Measurements from ENCODE around the gene SRA1.
"Not testable (repeated sequence)": the region's sequence is repeated elsewhere in the genome, so short reads cannot be mapped to it uniquely, and the experiment has no call there.

SRA1 gene
- long read RNA-seq, donor 1, transcript SRA1-201 (5 exons, 2,107 nt), result major isoform, 23 of 27 reads
- long read RNA-seq, donor 1, partial matches to known transcripts, result 0 of 27 reads
- long read RNA-seq, donor 1, other reads (novel, unspliced or antisense), result 0 of 27 reads
- long read RNA-seq, donor 2, transcript SRA1-201 (5 exons, 2,107 nt), result major isoform, 8 of 12 reads
- long read RNA-seq, donor 2, partial matches to known transcripts, result 0 of 12 reads
- long read RNA-seq, donor 2, other reads (novel, unspliced or antisense), result 0 of 12 reads
- long read RNA-seq, donor 3, transcript SRA1-201 (5 exons, 2,107 nt), result major isoform, 6 of 17 reads
- long read RNA-seq, donor 3, partial matches to known transcripts, result 10 of 17 reads
- long read RNA-seq, donor 3, other reads (novel, unspliced or antisense), result 0 of 17 reads
- long read RNA-seq, donor 4, transcript SRA1-201 (5 exons, 2,107 nt), result major isoform, 28 of 35 reads
- long read RNA-seq, donor 4, transcript SRA1-205 (4 exons, 1,466 nt), result minor isoform, 5 of 35 reads
- long read RNA-seq, donor 4, partial matches to known transcripts, result 0 of 35 reads
- long read RNA-seq, donor 4, other reads (novel, unspliced or antisense), result 0 of 35 reads
- long read RNA-seq, donor 5, transcript SRA1-201 (5 exons, 2,107 nt), result major isoform, 15 of 18 reads
- long read RNA-seq, donor 5, partial matches to known transcripts, result 0 of 18 reads
- long read RNA-seq, donor 5, other reads (novel, unspliced or antisense), result 0 of 18 reads
- long read RNA-seq, donor 6, transcript SRA1-201 (5 exons, 2,107 nt), result major isoform, 15 of 47 reads
- long read RNA-seq, donor 6, partial matches to known transcripts, result 30 of 47 reads
- long read RNA-seq, donor 6, other reads (novel, unspliced or antisense), result 0 of 47 reads
- long read RNA-seq, donor 7, transcript SRA1-201 (5 exons, 2,107 nt), result major isoform, 28 of 33 reads
- long read RNA-seq, donor 7, transcript SRA1-205 (4 exons, 1,466 nt), result minor isoform, 5 of 33 reads
- long read RNA-seq, donor 7, partial matches to known transcripts, result 0 of 33 reads
- long read RNA-seq, donor 7, other reads (novel, unspliced or antisense), result 0 of 33 reads
- long read RNA-seq, donor 8, transcript SRA1-201 (5 exons, 2,107 nt), result major isoform, 24 of 28 reads
- long read RNA-seq, donor 8, partial matches to known transcripts, result 0 of 28 reads
- long read RNA-seq, donor 8, other reads (novel, unspliced or antisense), result 0 of 28 reads

DNA sequence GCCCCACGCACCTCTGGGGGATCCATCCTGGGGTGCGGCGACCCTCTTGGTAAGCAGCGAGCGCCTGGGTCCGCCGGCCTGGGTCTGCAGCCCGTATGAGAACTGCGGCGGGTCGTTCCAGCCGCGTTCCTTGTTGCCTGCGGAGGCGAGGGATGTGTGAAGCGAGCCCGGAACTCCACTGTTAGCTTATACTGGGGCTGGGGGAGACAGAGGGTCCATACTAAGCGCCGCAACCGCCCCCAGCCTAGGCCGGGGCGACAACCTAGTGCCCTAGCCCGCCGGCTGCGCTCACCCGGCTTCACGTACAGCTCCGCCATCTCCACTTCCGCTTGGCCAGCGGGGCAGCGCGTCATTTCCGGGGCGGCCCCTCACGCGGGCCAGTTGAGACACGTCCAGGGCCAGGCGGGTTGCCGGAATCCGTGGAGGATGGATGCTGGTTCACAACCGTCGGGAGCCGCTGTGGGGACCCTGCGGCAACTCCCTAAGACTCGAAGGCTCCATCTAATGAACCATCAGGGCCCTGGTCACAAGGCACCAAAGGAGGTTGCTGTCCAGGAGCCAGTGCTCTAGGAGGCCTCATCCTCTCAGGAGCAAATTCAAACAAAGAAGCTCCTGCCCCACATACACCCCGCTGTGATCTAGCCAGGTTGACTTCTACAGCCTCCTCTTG lies at the start of gene SRA1:
Gene SRA1 (minus strand): TSS at position 338 of the 670 bp plus-strand sequence. CDS start 21 bp downstream, at position 317.
- DNase-seq, result peak; percentile 93

DNA sequence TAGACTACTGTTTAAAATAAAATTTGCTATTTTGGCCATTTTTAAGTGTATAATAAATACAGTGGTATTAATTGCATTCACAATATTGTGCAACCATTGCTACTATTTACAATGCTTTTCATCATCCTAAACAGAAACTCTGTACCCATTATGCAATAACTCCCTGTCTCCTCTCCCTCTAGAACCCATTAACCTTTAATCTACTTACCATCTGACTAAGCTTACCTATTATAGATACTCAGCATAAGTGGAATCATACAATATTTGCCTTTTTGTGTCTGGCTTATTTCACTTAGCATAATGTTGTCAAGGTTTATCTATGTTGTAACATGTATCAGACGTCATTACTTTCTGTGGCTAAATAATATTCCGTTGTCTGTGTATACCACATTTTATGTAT lies 49.8 kb upstream of the SRA1 start:
- DNase-seq, result no peak

DNA sequence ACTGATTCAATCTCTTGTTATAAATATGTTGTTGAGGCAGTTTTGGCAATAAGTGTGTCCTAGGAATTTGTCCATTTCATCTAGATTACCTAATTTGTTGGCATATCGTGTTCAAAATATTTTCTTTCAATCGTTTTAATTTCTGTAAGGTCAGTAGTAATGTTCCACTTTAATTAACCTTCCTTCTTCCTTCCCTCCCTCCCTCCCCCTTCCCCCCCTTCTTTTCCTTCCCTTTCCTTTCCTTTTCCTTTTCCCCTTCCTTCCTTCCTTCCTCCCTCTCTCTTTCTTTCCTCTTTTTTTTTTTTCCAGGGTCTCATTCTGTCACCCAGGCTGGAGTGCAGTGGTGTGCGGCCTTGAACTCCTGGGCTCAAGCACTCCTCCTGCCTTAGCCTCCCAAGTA lies 48.6 kb upstream of the SRA1 start:
- DNase-seq, result no peak

DNA sequence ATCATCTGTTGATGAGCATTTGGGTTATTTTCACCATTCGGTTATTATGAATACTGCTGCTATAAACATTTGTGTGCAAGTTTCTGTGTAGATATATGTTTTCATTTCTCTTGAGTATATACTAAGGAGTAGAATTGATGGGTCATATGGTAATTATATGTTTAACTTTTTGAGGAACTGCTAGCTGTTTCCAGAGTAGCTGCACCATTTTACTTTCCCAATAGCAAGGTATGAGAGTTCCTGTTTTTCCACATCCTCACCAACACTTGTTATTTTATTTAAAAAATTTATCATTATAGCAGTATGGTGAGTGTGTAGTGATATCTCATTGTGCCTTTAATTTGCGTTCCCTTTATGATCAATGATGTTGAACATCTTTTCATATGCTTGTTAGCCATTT lies 46.5 kb upstream of the SRA1 start:
- no peak for DNase-seq

DNA sequence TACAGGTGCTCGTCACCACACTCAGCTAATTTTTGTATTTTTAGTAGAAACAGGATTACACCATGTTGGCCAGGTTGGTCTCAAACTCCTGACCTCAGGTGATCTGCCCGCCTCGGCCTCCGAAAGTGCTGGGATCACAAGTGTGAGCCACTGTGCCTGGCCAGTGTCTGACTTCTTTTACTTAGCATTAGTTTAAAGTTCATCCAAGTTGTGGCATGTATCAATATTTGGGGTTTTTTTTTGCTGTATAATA lies 46.1 kb upstream of the SRA1 start:
- DNase-seq, result not testable (repeated sequence)

DNA sequence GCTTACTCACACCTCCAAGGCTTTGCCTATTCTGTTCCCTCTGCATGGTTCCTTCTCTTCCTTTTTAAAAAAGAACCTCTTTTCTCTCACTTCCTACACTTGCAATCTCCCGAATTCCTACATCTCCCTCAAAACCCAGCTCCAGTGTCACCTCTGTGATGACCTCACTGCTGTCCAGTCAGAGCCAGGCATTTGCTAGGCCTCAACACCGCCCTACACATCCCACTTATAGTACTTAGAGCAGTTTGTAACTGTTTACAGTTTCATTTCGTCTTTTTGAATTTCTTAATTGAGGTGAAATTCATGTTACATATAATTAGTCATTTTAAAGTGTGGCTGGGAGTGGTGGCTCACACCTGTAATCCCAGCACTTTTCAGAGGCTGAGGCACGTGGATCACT lies 44.9 kb upstream of the SRA1 start:
- no peak for DNase-seq

DNA sequence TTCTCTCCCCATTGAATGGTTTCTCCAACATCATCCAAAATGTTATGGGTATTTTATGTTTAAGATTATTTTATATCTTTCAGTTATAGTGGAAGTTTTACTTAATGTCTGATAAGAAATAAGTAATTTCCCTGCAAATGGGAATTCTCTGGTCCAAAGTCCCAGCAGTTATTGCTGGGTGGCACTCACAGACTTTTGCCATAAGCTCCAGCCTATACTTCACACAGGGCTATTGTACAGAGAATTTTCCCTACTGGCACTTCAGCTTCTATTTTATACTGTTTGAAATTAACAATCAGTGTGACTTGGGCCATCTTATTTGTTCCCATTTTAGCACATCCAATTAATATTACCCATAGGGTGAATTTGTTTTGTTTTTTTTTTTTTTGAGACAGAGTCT lies 42.8 kb upstream of the SRA1 start:
- DNase-seq, result no peak

DNA sequence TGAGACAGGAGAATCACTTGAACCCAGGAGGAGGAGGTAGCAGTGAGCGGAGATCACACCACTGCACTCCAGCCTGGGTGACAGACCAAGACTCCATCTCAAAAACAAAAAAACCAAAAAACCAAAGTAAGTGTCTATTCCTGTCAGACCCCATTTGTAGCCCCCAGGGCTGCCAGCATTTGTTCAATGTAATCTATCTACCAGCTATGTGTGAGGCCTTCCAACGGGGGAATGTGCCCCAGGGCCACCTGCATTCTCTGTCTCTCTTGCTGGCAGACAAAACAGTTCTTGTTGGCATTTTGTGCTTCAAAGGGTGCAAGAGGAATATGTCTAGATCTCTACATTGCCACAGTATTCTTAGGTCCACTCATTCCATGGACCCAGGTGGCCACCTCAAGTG lies 41.6 kb upstream of the SRA1 start:
- DNase-seq, result no peak

DNA sequence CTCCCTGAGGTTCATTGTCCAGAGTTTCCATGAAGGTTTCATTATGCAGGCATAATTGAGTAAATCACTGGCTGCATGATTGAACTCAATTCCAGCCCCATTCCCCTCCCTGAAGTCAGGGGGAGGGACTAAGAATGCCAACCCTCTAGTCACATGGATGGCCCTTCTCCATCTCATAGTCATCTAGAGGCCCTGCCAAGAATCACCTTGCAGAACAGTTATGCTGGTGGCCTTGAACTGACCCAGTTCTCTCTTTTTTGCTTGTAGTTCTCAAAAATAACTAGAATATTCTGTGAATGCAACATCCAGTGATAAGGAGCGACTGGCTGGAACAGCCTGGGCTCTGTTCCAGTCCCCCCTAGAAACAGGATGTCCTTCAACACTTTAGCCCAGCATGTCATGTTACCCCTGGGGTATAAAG lies 39.1 kb upstream of the SRA1 start:
- DNase-seq, result no peak

DNA sequence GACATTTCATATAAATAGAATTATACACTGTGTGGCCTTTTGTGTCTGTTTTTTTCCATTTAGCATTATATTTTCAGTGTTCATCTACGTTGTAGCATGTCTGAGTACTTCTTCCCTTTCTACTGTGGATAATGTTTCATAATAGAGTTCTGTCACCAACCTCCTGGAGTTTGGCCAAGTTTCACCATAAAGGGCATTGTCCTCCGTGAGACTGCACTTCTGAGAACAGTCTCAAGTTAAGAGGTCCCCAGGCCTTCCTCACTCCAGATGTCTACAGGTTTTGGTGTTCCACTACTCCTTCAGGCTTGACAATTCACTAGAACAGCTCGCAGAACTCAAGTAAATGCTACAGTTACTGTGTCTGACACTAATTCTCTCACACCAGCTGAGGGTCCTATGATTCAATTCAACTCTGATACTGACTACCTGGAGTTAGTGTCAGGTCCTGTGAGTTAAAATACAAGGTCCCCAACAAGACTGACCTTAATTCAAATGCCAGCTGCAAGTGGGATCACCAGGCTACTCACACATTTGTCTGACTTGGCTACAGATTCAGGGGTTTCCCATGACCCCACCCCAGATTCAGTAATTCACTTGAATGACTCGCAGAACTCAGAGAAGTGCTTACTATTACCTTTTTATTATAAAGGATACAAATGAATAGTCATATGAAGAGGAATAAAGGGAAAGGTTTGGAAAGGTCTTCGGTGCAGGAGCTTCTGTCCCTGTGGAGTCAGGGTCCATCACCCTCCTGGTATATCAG lies 38.4 kb upstream of the SRA1 start:
- DNase-seq, result no peak

DNA sequence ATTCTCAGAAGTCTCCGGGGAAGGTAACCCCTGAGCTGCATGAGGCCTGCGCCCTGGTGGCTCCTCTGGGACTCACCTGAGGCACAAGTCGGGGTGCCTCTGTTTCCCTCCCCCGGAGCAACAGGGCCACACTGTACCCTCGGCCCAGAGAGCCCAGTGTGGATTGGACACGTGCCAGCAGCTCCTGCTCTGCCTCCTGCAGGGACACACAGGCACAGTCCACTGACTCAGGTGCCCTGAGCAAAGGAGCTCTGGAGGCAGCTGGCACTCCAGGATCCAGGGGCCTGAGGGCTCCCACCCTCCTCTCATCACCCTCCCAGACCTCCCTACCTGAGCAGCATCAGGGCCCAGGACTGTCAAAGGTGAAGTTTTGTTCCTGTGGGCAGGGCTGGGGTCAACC lies 36.9 kb upstream of the SRA1 start:
- no peak for DNase-seq

DNA sequence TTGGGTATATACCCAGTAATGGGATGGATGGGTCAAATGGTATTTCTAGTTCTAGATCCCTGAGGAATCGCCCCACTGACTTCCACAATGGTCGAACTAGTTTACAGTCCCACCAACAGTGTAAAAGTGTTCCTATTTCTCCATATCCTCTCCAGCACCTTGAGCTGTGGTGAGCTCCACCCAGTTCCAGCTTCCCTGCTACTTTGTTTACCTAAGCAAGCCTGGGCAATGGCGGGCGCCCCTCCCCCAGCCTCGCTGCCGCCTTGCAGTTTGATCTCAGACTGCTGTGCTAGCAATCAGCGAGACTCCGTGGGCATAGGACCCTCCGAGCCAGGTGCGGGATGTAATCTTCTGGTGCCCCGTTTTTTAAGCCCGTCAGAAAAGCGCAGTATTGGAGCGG lies 35.8 kb upstream of the SRA1 start:
- DNase-seq, result not testable (repeated sequence)

DNA sequence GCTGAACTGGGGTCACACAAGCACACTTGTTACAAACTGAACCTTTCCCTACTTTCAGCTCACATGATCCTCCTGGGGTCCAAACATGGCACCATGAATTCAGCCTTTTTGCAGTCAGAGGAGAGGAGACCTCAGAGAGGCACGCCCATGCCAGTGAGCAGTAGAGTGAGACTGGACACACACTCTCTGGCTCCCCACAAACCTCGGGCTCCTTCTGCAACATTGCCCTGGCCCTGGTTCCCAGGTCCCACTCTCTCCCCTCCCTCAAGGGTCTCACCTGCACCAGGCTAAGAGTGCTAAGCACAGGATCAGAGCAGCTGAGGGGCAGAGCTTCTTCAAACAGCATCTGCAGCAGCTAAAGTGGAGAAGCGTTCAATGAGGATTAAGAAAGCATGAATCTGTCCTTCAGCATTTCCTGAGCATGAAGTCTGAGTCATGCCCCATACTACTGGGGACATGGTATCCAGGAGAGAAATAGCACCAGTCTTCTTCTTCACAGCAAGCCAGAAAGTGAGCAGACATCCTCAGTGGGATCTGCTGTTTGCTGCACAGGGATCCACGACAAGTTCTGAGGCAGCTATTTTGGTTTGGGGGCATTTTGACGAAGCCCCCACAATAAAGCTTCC lies 34.6 kb upstream of the SRA1 start:
- no peak for DNase-seq

DNA sequence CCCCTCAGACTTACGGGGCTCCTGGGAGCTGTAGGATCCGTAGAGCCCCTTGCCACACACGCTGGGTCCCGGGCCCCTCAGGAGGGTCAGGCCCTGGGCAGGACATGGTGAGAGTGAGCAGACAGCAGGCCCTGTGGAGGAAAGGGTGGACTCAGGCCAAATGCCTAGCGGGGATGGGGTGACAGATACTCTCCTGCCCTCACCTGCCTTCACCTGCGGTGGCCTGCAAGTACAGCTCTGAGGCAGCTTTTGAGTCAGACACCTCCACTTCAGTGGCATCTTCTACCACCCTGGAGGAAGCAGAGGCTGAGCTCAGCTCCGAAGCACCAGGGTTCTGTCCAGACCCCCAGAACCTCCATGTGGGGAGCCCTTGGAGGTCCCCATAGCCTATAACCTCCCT lies 33.6 kb upstream of the SRA1 start:
- no peak for DNase-seq

DNA sequence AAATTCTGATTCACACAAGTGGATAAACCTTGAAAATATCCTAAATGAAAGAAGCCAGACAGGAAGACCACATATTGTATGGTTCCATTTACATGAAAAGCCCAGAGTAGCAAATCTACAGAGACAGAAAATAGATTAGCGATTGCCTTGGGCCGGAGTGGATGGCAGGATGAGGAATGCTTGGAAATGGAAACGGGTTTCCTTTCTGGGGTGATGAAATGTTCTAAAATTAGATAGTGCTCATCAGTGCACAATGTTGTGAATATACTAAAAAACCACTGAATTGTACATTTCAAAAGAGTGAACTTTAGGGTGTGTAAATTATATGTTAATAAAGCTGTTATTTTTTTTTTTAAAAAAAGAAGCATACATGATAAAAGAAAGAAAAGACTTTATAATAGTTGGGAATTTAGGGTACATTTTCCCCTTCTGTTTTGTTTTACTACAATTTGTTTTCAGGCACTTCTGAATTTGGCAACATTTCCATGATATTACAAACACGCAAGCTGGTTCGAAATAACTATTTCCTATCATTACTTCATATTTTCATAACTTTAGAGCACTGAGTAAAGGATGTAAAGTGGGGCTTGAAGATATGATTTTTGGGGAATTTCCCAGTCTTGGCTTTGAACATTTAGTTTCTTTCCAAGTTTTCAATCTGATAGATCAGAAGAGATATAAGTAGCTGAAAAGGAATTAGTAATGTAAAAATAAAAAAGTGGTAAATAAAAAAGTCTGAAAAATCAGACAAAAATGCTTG lies 31.2 kb upstream of the SRA1 start:
- no peak for DNase-seq

DNA sequence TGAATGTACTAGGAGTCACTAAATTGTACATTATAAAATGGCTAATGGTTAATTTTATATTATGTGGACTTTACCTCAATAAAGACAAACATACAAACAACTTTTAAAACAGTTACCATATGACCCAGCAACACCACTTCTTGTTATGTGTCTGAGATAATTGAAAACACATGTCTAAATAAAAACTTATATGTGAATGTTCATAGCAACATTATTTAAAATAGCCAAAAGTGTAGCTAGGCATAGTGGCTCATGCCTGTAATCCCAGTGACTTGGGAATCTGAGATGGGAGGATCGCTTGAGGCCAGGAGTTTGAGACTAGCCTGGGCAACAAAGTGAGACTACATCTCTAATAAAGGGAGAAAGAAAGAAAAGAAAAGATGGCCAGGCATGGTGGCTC lies 30.2 kb upstream of the SRA1 start:
- DNase-seq, result no peak

DNA sequence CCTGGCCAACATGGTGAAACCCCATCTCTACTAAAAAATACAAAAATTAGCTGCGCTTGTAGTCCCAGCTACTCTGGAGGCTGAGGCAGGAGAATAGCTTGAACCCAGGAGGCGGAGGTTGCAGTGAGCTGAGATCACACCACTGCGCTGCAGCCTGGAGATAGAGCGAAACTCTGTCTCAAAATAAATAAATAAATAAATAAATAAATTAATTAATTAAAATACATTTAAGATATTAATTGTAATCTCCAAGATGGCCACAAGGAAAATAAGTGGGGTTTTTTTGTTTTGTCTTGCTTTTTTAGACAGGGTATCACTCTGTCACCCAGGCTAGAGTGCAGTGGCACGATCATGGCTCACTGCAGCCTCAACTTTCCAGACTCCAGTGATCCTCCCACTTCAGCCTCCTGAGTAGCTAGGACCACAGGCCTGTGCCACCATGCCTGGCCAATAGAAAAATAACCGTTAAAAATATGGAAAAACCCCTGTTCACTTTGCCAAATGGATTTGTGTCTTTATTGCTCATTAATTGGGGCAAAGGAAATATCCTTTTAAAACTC lies 22.0 kb upstream of the SRA1 start:
- DNase-seq, result not testable (repeated sequence)

DNA sequence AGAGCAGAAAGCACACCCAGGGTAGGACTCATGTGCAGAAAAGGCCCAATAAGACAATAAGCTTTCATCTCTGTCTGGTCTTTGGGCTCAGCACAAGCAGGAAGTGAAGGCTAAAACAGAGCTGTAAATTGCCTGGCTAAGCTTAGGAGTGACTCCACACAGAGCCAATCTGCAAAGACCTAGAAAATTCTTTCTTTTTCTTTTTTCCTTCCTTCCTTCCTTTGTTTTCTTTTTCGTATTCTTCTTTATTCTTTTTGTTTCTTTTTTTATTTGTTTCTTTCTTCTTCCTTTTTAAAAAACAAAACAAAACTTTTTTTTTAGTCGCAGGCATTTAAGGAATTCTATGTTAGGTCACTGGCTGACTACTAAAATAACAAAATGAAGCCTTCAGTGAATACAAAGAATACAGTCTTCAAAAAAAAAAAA lies 19.5 kb upstream of the SRA1 start:
- no peak for DNase-seq

DNA sequence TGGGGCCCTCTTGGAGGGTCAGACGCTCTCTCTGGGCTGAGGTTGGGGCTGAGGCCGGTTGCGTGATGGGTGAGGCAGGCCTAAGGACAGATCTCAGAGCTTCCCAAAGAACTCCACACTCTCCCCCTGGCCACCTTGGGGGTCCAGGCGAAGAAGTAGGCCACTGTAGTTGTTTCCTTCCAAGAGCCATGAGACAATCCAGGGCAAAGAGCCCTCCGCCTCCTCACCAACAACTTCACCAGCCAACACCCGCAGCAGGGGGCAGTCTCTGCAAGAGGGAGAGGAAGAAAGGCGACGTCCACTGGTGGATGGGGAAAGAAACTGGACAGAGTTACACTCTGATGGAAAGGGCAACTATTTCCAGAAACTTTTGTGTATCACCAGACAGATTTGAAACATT lies 18.0 kb upstream of the SRA1 start:
- no peak for DNase-seq

DNA sequence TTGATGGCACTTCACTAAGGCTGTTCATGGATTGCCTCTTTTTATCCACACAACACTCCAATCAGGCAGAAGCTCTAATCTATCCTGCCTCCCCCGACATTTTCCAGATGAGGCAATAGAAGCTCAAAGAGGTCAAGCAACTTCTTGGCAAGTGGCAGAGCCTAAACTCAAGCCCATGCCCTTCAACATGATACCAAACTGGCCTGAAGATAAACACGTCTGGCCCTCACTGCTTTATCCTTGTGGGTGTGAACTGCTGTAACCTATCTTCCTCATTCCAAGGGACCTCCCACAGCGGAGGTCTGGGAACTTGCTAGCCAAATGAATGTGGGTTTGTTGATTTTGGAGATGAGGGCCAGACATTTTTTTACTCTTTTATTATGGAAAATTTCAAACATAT lies 16.9 kb upstream of the SRA1 start:
- no peak for DNase-seq

Data from right kidney (tissue), 9 donors.